ENCODE results near the gene ATP8B4.

ATP8B4 gene

DNA sequence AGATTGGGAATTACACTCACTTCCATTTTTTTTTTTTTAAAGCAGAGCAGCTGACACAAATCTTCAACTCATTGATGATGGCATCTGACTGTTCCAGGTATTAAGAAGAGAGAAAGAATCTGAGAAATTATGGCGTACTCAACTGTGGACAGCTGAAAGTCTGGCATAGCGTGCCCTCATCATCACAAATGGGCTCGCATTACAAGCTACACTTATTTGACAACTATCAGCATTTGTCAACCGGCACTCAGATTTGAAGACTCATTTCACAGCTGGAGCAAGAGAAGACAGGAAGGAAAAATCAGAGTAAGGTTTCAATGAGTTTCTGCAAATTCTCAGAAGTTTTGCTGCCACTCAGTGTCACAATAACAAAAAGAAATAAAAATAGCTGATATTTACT lies 235.9 kb downstream of the ATP8B4 start:
- DNase-seq, result no peak

DNA sequence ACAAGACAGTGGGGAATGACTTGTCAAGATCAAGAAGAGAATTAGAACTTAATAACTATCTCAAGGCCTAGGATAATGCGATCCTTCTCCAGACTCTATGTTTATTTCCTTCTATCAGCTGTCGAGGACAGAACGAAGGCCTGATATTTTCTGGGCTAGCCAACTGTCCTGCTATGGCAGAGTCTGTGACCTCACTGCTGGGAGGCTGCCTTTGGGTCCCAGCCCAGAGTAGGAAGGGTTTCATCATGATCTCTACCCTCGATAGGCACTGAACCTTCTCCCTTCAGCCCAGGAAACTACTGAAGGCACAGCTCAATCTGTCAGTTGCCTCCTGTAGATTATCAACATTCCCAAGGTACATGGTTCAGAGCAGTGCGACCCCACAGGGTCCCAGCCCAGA lies 237.2 kb downstream of the ATP8B4 start:
- no peak for DNase-seq

DNA sequence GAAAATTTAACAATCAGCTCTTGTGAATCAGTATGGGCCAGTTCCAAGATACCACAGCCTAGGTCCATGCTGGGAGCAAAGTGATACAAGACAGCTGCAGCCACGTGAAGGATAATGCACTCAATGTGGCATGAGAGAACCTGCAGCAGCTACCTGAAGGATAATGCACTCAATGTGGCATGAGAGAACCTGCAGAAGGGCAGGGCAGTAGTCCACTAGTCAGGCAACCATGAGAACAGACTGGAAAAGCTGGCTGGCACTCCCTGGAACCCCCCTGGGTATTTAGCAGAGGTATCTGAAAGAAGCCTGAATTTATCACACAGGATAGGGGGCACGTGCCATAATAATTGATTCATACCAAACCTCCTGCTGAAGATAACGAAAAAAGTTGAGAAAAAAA lies 237.6 kb downstream of the ATP8B4 start:
- DNase-seq, result no peak

DNA sequence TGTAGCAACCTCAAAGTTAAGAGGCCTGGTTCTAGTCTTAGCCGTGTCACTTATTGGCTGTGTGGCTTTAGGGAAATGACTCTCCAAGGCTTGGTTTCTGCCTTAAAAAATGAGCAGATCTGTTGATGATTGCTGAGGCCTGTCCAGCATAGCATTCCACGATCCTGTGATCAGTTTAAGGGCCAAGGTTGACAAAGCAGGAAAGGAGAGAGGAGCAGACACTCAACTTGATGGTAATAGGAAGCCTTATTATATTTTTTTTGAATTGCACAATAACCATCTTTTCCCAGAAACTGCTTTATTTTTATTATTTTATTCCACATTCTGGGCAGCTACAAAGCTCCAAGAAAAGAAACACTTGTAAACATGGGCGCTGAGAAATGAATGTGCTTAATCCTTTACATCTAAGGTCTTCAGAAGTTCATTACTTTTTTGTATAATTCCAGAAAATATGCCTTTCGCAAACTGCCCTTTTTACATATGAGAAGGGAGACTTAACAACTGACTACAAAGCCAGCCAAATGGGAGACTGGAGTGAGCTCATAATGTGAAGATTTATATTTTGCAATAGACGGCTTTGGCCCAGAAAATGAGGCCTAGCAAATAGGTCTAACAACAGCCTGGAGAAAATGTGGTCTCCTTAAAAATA lies 241.0 kb downstream of the ATP8B4 start:
- DNase-seq, result no peak

DNA sequence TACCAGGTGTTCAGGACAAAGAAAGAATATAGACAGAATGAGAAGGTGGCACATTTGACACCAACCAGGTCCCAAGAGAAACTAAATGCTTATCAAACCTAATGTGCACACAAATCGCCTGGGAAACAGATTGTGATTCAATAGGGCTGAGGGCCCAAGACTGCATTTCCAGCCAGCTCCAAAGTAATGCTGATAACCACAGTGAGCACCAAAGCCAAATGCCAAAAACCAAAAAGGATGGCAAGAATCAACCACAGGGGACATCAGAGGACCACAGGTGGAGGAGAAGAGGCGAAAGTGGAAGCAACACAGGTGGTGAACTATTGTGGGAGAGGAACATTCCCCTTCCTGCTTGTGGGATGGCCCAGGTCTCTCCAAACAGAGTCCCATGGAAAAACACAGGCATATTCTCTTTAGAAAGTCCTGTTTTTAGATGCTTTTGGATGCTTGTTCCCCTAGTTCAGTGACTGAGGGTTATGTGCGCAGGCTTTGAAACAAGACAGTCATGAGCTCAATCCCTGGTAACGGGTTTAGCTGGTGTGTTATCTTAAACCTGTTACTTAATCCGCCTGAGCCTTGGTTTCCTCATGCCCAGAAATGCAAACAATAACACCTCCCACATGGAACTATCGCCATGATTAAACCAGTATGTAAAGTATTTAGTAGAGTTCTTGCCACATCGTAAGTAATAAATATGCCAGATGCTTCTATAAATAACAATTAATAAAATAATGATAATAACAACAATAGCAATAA lies 241.7 kb downstream of the ATP8B4 start:
- no peak for DNase-seq

DNA sequence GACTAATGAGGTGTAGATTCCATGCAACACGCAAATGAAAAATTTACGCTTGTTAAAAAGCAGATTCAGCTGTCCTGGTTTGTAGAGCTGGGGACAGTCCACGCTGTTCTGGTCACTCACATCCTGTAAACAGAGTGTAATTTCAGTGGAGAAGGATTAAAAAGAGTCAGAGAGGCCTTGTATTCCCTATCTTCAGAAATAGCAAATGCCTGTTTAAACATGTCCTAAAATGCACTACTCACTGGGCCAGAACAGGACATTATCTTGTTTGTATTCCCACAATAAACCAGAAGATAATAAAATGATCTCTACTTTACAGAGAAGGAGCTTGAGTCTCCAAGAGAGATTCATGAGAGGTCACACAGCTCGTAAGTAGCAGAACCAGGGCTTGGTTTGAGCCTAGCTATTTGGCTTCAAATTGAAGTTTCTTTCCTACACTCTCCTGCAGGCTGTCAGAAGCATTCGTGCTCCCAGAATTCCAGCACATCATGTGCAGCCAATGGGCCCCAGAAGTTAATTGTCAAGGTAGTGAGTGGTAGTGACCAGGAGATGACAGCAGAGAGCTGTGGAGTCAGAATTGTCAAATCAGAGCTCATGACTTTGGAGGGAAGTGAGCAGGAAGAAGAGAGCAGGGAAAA lies 242.5 kb downstream of the ATP8B4 start:
- no peak for DNase-seq

DNA sequence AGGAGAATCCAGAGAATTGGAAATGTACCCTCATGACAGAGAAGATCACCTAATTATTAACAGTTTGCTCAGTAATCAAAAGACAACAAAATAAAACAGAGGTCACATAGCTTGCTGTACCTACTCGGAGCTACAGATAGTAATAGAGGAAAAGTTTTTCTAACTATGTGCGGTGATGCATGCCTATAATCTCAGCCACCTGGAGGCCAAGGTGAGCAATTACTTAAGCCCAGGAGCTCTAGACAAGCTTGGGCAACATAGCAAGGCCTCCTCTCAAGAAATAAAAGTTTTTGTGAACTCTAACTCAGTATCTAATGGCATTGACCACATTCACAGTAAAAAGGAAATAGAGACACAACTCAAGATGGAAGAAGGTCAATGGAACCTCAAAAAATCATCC lies 243.6 kb downstream of the ATP8B4 start:
- no peak for DNase-seq

DNA sequence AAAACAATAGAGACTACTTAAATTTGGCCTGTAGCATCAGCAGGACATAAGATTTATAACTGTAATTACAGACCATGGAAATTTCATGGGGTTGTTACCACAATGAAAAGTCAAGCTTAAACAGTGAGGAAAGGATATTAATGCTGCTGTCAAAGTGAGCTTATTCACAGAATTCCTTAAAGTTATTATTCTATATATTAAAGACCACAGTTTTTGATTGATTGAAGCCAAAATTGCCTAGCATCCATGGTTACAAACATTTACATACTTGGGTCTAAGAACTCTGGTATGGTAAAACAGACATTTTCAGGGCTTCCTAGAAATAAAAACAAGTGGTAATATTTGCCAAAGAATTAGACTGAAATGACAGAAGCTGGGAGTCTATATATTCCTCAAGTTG lies 248.6 kb downstream of the ATP8B4 start:
- DNase-seq, result no peak

DNA sequence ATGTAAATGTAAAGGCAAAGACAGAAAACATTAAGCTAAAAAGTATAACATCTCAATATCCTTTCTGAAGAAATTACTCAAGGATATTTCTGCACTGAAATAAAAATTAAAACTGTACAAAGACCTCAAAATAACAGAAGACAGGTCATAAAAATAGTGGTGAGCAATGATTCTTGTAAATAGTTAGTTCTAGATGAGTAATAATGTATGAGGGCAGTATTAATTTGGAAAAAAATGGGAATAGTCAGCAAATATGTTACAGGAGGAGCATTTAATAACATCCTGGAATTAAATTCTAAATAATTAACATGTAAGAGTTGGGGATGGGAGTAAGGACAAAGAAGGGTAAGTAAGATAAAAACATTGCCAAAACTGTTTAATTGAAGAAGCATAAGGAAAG lies 250.7 kb downstream of the ATP8B4 start:
- no peak for DNase-seq

DNA sequence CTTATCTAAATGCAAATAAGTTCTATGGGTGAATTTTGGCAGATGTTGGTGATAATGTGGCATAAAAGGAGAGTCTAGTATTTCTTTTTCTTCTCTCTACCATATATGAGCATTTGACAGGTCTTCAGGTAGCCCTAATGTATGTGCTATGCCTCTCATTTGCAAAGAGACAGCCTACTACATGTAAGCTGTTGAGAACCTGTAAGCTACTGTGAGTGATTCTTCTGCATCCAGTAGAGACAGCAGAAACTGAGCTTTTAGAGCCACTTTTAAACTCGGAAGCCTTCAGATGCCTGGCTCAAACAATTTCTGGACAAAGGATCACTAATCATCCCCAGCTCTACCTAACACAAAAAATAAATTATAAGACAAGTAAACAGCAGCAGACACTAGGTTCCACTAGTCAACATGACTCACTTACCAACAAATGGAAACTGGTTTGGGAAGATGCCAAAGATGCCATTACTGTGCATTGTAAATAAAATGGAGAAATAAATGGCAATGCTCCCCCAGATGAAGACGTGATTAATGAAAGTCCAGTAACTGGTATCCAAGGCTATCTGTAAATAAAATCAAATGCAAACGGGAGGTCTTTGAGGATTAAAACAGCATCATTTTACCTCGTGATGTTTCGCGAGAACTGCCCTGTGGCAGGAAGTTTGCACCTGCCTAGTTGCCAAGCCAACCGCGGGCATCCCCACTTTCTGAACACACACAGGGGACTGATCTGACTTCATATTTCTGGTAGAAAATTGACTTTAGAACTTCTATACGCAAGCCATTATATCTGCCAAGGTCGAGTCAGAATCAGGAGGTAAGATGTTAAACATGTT lies 252.9 kb downstream of the ATP8B4 start:
- DNase-seq, result no peak

DNA sequence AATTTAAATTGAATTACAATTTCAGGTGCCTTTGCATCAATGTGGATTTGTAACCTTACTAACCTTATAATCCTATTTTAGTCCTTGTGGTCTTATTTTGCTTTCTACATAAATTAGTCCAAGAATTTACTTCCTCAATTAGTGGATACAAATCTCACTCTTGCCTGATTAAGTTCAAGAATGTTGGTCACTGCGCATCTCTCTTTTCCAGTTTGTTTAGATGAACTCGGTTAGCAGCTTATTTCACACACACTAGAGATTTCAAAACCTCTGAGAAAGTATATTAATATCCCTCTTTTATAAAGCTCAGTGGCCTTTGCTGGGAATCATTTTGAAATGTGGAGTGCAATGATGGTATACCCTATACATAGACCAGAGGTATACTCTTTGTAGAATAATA lies 254.8 kb downstream of the ATP8B4 start:
- DNase-seq, result no peak

DNA sequence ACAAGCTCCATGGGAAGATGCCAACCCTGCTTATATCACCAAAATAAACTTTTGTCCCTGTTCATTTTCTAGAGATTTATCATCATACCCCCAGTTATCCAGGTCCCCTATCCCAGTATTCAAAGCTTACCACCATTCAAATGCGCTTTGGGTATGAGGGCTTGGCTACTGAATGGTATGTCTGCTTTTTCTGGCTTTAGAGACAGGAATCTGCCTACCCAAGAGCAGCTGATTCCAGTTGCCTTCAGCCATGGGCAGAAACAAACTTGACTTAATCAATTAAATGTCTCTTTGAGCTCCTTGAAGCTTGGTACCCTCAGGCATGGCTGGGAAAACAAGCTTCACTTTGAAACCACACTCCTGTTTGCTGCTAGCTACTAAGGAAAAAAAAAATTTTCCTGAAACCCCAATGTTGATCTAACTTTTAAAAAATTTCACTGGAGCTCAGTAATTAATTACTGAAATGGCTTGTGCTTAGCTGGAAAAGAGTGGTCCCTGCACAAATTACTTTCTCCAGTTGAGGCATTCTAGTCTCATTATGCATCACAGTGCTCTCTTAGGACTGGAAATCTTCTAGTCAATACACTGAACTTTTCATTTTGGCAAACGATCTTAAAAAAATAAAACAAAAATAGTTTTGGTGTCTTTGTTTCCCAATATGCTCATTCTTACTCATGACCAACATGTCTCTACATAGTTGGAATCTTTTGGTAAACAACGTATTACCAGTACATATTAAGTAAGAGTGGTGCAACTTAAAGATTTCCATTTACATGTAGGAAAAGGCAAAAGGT lies 255.4 kb downstream of the ATP8B4 start:
- no peak for DNase-seq

DNA sequence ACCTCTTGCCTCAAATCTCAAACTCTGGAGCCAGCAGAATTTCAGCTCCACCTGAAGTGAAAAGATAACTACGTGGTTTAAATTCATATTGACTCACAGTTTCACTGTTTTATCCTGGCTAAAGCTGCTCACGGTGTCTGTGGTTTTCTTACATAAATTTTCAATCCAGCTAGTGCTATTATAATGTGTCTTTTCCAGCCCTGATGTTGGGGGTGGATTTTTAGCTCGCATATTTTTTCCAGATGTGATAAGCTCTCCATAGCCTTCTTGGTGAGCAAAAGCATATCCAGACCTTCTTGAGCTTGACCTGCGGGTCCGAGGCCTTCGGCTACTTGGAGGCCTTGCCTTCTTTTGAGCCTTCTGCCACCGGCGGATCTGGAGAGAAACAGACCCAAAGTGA lies 258.9 kb downstream of the ATP8B4 start:
- DNase-seq, result no peak

DNA sequence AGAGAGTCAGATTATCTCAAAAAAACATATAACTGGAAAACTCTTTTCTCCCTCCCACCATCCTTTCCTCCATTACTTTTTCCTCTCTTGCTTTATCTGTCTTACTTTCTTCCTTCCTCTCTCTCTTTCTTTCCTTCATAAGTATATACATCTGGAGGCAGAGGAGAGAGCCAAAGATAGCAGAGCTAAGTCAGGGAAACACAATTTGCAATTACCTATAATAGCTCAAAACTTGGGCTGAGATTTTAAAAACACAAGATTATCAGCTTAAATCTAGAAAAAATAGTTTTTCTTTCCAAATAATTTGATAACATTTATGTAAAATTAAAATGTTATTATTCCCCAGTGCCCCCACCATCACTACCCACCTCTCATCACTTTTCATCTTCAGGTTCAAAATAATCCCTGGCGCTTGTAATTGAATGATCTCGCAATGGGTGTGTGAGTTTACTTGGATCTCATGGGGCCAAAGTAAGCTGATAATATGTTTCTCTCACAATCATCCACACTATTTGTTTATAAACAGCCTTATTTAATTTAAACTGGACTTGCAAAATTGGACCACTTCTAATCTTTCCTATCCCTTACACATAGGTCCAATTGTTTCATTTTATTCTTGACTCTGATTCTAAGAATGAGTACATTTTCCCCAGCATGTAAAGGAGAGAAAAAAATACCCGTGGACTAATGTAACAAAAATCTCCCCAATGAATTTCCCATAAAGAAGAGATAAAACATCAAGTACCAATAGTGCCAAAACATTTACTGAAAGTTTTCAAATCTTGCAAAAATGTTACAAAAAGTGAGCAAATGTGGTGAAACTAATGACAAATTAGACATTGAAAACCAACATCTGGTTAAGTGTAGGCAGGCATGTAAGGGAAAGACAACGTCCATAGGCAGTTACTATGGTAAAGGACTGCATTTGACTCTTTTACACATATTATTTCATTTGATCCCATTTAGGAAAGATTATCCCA lies 261.2 kb downstream of the ATP8B4 start:
- no peak for DNase-seq

DNA sequence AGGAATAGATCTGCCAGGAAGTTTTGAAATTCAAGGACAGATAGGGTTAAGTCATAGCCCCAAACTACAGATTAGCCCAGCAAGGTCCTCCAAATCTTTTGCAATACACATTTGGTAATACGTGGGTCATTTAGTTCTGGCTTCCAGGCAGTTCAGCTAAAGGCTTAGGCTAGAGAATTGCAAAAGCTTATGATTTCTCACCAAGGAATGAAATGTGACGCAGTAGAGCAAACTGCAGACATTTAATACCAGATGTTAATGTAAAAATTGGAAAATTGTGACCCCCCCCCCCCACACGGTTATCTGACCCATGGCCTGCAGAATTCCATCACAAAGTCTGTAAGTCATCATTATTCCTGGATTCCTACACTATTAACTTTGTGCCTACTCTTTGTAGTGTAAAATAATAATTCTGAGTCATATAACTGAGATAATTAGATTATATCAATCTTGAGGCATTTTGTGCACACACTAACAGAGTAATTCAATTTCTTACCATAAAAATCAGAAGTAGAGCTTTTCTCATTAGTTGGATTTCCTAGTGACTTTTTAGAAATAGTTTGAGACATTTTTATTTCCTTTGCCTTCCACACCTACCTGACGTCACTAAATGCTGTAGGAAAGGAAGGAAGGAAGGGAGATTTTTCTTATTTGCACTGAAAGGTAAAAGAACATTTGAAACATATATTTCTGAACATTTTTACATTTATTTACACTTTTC lies 263.0 kb downstream of the ATP8B4 start:
- no peak for DNase-seq

DNA sequence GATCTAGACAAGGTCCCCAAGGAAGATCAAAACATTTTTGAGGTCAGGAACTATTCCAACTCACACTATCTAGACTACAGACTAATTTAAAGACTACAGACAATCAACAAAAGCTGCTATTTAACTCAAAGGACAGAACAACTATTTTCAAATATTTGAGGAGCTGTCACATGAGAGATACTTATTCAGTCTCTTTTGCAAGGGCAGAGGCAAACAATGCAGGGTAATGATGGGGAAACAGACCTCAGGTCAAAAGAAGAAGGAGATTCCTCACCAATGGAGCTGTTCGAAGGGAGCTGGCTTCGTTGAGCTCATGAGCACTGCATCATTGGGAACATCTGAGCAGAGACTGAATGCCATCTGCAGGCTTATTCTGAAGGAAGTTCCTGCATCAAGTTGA lies 266.3 kb downstream of the ATP8B4 start:
- DNase-seq, result no peak

DNA sequence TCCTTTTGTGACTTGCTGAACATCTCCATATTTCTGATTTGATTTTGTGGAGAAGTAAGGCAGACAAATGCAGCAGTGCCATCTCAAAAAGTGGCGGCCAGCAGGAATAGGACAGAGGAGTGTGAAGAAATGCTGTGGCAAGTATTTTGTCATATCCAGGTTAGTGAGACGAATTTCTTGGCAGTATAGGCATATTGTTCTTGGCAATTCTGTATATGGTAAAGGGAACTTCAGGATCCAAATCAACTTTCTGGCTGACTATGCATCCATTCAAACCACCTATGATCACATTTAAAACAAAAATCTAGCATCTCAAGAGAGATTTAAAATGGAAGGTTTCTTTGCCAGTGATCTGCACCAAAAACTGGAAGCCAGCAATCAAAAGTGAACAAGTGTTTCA lies 270.2 kb downstream of the ATP8B4 start:
- no peak for DNase-seq

DNA sequence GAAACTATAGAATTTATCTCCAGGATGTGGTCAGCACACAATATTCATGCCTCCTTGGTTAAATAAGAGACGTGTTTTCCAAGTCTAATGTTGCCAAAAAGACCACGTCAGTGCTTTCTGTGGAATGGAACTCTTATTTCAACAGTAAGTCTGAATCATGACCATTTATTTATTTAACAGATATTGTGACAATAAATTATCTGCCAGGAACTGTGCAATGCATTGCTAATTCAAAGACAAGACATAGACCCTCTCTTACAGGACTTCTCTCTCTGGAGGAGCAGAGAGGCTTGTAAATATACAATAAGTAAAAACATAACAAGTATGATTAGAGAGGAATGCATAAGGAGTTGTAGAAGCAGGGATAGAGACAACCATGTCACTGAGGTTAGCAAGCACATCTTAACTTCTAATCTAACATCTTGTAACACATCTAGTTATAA lies 270.7 kb downstream of the ATP8B4 start:
- no peak for DNase-seq

DNA sequence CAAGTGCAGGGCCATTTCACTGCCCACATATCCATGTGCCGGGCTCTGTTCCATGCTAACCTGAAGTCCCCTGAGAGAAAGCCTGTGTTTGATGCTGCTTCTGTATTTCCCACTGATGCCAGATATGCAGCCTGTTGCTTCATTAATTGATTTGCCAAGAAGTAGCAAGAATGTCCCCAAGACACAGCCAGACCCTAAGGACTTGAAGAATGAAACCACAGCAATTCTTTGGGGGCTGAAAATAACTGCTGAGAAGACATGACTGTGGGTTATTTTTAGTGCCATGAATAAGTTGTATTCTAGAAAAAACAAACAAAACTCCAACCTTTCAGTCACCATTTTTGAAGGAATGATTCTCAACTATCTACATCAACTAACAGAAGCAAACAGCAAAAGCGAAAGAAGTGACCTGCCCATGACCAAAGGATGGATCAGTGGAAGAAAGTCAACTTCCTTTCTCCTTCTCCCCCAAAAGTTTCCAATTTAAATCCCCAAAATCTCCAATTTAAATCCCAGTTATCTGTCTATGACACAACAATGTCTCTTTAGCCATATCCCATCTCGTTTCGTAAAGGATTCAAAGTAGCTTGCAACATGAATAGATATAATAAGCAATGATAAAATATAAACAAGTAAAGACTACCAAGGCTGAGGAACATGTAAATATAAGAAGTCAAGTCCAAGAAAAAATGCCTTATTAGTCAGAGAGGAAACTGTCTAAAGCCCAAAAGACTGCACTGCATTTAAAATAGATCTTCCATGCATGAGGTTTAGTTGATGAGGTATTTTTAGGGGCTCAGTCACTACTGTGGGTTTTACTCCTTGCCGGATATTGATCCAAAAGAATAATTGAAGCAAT lies 271.4 kb downstream of the ATP8B4 start:
- no peak for DNase-seq

DNA sequence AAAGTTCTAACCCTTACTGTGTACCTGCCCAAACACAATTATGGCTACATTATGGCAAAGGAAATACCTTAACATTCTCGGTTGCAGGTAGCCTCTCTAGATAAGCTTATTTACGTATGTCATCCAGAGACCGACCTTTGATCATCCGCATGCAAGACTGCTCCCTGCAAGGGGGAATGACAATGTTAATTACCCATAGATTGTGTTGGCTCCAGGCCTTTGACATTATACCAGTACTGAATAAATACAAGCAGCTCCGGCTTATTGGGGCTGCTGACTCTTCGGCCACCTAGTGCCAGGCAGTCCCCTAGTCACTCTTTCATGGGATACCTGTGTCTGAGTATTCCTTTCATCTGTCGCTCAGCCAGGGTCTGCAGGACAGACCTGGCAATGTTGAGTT lies 274.6 kb downstream of the ATP8B4 start:
- no peak for DNase-seq

Data from NCI-H2029 treated with DMSO at 0.1 percent for 48 hours (cell line).